Measurements from ENCODE around the gene C9. TPM values are rescaled to one million over a fixed set of nuclear protein-coding genes. Genes with fewer than 3 reads are reported as not detected.
"Not testable (repeated sequence)": the region's sequence is repeated elsewhere in the genome, so short reads cannot be mapped to it uniquely, and the experiment has no call there.

C9 gene
- polyA plus RNA-seq, 2 of the 4 experiments (the other 2 are of a cell fraction): 0.03 TPM; not detected in 1

DNA sequence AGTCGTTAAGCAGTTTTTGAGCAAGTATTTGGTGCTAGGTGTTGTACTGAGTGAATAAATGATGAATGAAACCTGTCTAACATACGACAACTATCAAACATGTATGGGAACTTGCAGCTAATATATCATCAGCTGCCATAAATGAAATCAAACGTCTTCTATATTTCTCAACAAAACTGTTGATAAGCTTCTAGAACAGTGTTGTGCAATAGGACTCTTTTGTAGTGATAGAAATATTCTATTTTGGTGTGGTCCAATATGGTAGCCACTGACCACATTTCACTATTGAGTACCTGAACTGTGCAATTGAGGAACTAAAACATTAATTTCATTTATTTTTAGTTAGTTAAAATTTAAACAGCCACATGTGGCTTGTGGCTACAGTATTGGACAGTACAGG lies 128.6 kb downstream of the C9 start:
- WGBS (ENCODE audit: missing lambda C conversion rate): 51% methylated on average over 3 of the region's 3 CpGs
- Histone ChIP-seq H3K9me3 (0 out of 3 replicates have a peak, but pooled peaks cover 3% of the 10 kb centered on the region), H3K27ac (no peak overlapping the region), H3K4me3 (no peak overlapping the region), H3K4me2 (no peak overlapping the region), H3K4me1 (peaks cover 14% of the 10 kb centered on the region; the same call in 2 of the 3 replicates)
- no peak for ATAC-seq
- no peak for TF ChIP-seq MAFK (IDR thresholded peaks at IDR 0.05; ENCODE audit: partially characterized antibody)
- TF ChIP-seq CEBPB (IDR thresholded peaks at IDR 0.05): 0 out of 4 replicates have a peak, but pooled peaks of 1 of the 2 experiments have one; percentile 31
- peak; percentile 59 for FAIRE-seq
- POLR2A ChIA-PET: no interaction called here
- DNase-seq (ENCODE audit: low read depth in 1 of 2, low spot score in 1 of 2): no peak
- CTCF ChIA-PET: interaction anchor here (0.5 to 1.9 kb wide), 3 partner anchors 18 to 48 kb away, joined by 3 to 6 read pairs (median 6); no protein-coding TSS in a partner anchor

DNA sequence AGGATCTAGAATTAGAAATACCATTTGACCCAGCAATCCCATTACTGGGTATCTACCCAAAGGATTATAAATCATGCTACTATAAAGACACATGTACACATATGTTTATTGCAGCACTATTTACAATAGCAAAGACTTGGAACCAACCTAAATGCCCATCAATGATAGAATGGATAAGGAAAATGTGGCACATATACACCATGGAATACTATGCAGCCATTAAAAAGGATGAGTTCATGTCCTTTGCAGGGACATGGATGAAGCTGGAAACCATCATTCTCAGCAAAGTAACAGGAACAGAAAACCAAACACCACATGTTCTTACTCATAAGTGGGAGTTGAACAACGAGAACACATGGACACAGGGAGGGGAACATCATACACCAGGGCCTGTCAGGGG lies 129.8 kb downstream of the C9 start:
- FAIRE-seq; ATAC-seq; POLR2A ChIA-PET; H3K9me3 ChIP-seq; DNase-seq (ENCODE audit: low read depth in 1 of 2, low spot score in 1 of 2); H3K4me3 ChIP-seq; H3K27ac ChIP-seq; H3K4me2 ChIP-seq: not testable (repeated sequence)
- CTCF ChIA-PET: interaction anchor here (1.3 to 1.9 kb wide), 2 partner anchors 17 to 49 kb away, joined by 4 to 6 read pairs; no protein-coding TSS in a partner anchor
- 25% methylated on average over 1 of the region's 1 CpG for WGBS (ENCODE audit: missing lambda C conversion rate)
- peaks cover 14% of the 10 kb centered on the region; the same call in 2 of the 3 replicates for H3K4me1 ChIP-seq

Other genes starting within 250 kb of the C9 start
- gene FYB1, start 144.9 kb downstream of the C9 start, polyA plus RNA-seq (2011; rRNA removed): 20.2 and 34.6 TPM in 2 replicates
- 5.9 to 8.0 TPM (median 7.4 TPM) in 3 replicates for gene FYB1, start 144.9 kb downstream of the C9 start, polyA plus RNA-seq (2017; fragmentation: RNase III; extraction: RNeasy Plus Mini Kit Qiagen cat#74134 plus additional on column Dnase treatment)
- gene DAB2, start 60.5 kb upstream of the C9 start, polyA plus RNA-seq (2011; rRNA removed): 14.4 and 17.1 TPM in 2 replicates
- 10.5 to 13.6 TPM (median 12.6 TPM) in 3 replicates for gene DAB2, start 60.5 kb upstream of the C9 start, polyA plus RNA-seq (2017; fragmentation: RNase III; extraction: RNeasy Plus Mini Kit Qiagen cat#74134 plus additional on column Dnase treatment)

All from A549 (cell line).